ENCODE measurements around the gene BPNT1. TPM values are rescaled to one million over a fixed set of nuclear protein-coding genes. Genes with fewer than 3 reads are reported as not detected.
A peak's percentile ranks its signal among the peaks of the same experiment; 100 is the strongest.
"Not testable (repeated sequence)": the region's sequence is repeated elsewhere in the genome, so short reads cannot be mapped to it uniquely, and the experiment has no call there.

The BPNT1 gene
- total RNA-seq, 1 donor from 2014 or later: 35.0 TPM

DNA sequence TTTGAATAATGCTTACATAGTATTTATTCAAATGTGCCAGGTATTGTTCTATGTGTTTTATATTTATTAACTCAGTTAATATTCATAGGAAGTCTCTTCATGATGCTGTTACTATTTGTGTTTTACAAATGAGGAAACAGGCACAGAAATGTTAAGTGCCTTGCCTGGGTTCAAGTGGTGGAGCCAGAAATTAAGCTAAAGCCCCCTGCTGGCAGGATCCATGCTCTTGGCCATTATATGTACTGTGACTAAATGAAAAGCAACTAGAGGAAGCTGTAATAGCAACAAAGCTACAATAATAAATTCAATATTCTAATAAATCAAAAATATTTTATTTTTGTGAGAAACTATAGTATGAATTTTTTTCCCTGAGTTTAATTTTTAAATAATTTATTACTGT lies 34.3 kb upstream of the BPNT1 start:
- TF ChIP-seq, protein P1, sequence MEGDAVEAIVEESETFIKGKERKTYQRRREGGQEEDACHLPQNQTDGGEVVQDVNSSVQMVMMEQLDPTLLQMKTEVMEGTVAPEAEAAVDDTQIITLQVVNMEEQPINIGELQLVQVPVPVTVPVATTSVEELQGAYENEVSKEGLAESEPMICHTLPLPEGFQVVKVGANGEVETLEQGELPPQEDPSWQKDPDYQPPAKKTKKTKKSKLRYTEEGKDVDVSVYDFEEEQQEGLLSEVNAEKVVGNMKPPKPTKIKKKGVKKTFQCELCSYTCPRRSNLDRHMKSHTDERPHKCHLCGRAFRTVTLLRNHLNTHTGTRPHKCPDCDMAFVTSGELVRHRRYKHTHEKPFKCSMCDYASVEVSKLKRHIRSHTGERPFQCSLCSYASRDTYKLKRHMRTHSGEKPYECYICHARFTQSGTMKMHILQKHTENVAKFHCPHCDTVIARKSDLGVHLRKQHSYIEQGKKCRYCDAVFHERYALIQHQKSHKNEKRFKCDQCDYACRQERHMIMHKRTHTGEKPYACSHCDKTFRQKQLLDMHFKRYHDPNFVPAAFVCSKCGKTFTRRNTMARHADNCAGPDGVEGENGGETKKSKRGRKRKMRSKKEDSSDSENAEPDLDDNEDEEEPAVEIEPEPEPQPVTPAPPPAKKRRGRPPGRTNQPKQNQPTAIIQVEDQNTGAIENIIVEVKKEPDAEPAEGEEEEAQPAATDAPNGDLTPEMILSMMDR (conservative IDR thresholded peaks at IDR 0.05; ENCODE audit: low read depth, low read length): peak; percentile 54
- no peak for DNase-seq (ENCODE audit: low read depth)
- no peak overlapping the region for H3K4me3 ChIP-seq (ENCODE audit: low read depth, low read length)

DNA sequence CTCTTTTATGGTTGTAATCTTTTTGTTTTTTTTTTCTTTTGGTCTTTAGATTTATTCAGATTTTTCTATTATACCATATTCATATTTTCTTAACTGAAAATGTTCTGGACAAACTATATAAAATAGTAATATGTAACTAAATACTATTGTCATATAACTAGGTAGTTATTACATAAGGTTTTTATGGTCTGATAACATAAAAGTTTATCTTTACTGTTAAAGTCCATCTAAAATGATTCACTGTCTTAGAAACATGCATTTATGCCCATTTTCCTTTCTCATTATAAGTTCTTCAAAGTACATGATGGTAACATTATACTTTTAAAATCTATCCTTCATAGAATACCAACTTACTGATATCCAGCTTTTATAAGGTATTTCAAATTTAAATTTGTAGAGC lies 33.5 kb upstream of the BPNT1 start:
- H3K4me3 ChIP-seq (ENCODE audit: low read depth, low read length): no peak overlapping the region
- DNase-seq (ENCODE audit: low read depth): no peak
- TF ChIP-seq, protein P1 (conservative IDR thresholded peaks at IDR 0.05; ENCODE audit: low read depth, low read length): no peak

- TF ChIP-seq, protein P1 (conservative IDR thresholded peaks at IDR 0.05; ENCODE audit: low read depth, low read length): no peak
- no peak overlapping the region for H3K4me3 ChIP-seq (ENCODE audit: low read depth, low read length)
- DNase-seq (ENCODE audit: low read depth): no peak
Observed at GRCh38 chr1:220121791-220122530, 32.4 kb upstream of the BPNT1 start.

- TF ChIP-seq, protein P1 (conservative IDR thresholded peaks at IDR 0.05; ENCODE audit: low read depth, low read length): no peak
- no peak overlapping the region for H3K4me3 ChIP-seq (ENCODE audit: low read depth, low read length)
- no peak for DNase-seq (ENCODE audit: low read depth)
Observed at GRCh38 chr1:220119043-220119512, 29.5 kb upstream of the BPNT1 start.

GRCh38 chr1:220113136-220113695 lies 23.6 kb upstream of the BPNT1 start:
- no peak overlapping the region for H3K4me3 ChIP-seq (ENCODE audit: low read depth, low read length)
- TF ChIP-seq, protein P1 (conservative IDR thresholded peaks at IDR 0.05; ENCODE audit: low read depth, low read length): peak; percentile 64
- DNase-seq (ENCODE audit: low read depth): no peak

DNA sequence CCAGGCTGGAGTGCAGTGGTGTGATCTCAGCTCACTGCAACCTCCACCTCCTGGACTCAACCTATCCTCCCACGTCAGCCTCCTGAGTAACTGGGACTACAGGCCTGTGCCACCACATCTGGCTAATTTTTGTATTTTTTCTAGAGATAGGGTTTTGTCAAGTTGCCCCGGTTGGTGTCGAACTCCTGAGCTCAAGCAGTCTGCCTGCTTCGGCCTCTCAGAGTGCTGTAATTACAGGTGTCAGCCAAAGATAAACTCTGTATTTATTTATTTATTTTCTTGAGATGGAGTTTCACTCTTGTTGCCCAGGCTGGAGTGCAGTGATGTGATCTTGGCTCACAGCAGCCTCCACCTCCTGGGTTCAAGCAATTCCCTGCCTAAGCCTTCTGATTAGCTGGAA lies 23.0 kb upstream of the BPNT1 start:
- not testable (repeated sequence) for H3K4me3 ChIP-seq (ENCODE audit: low read depth, low read length); DNase-seq (ENCODE audit: low read depth)

GRCh38 chr1:220110473-220110872 lies 20.9 kb upstream of the BPNT1 start:
- DNase-seq (ENCODE audit: low read depth); H3K4me3 ChIP-seq (ENCODE audit: low read depth, low read length): not testable (repeated sequence)

DNA sequence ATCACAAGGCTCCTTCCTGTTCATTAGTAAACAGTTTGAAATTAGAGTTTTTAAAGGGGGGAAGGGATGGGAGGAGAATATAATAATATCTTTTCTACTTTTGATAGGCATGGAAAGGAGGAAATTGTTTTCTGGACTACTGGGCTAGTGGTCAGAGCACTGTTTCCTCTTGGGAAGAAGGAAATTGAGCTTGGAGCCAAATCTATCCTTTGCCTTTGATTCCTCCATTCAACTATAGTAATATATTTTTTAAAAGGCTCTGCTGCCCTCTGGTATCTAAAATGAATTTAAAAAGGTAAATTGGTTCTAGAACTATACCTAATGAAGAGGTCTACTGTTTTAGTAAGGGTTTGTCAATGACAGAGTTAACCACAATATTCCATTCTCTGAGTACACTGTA lies 10.2 kb upstream of the BPNT1 start:
- TF ChIP-seq, protein P1 (conservative IDR thresholded peaks at IDR 0.05; ENCODE audit: low read depth, low read length): no peak
- no peak overlapping the region for H3K4me3 ChIP-seq (ENCODE audit: low read depth, low read length)
- DNase-seq (ENCODE audit: low read depth): no peak

Data from epithelial cell of proximal tubule (primary cell).